Hepatocyte (in vitro differentiated cells): ENCODE measurements around the gene GTPBP3. TPM values are rescaled to one million over a fixed set of nuclear protein-coding genes. Genes with fewer than 3 reads are reported as not detected.

ENCODE experiments used
- DNase-seq: peaks from one replicate; pipeline ENCODE4 v3.0.0-alpha.2; 2016; ENCODE audit warnings: low spot score
- H2AFZ ChIP-seq: fragments of 200-600 bp; sonication (generic); 2 replicates; pipeline ENCODE4 v1.6.0; 2016; ENCODE audit warnings: antibody characterized with exemption, mild to moderate bottlenecking
- H3K27ac ChIP-seq: fragments of 200-600 bp; sonication (generic); 2 replicates; pipeline ENCODE4 v1.5.1; 2016; ENCODE audit warnings: mild to moderate bottlenecking
- H3K27me3 ChIP-seq: fragments of 200-600 bp; sonication (generic); 2 replicates; pipeline ENCODE4 v1.6.1; 2016
- H3K36me3 ChIP-seq: fragments of 200-600 bp; sonication (generic); replicated peaks from 2 replicates; pipeline ENCODE4 v1.5.1; 2016; ENCODE audit warnings: low read depth; ENCODE audit not compliant: insufficient read depth
- H3K4me1 ChIP-seq: fragments of 200-600 bp; sonication (generic); 2 replicates; pipeline ENCODE4 v1.5.1; 2016; ENCODE audit warnings: mild to moderate bottlenecking, moderate library complexity; ENCODE audit not compliant: insufficient read depth
- H3K4me2 ChIP-seq: fragments of 200-600 bp; sonication (generic); 2 replicates; pipeline ENCODE4 v1.6.0; 2016
- H3K4me3 ChIP-seq: fragments of 200-600 bp; sonication (generic); 2 replicates; pipeline ENCODE4 v1.5.1; 2016; ENCODE audit warnings: mild to moderate bottlenecking
- H3K79me2 ChIP-seq: fragments of 200-600 bp; sonication (generic); 2 replicates; pipeline ENCODE4 v1.6.0; 2017; ENCODE audit warnings: mild to moderate bottlenecking
- H3K9me2 ChIP-seq: fragments of 200-600 bp; sonication (generic); replicated peaks from 2 replicates; pipeline ENCODE4 v1.6.0; 2017; ENCODE audit warnings: mild to moderate bottlenecking; ENCODE audit not compliant: insufficient read depth
- H3K9me3 ChIP-seq: fragments of 200-600 bp; sonication (generic); 2 replicates; pipeline ENCODE4 v1.5.1; 2016; ENCODE audit warnings: low read depth, mild to moderate bottlenecking
- H4K20me1 ChIP-seq: fragments of 200-600 bp; sonication (generic); 2 replicates; pipeline ENCODE4 v1.6.0; 2016; ENCODE audit warnings: mild to moderate bottlenecking; ENCODE audit not compliant: insufficient read depth, poor library complexity, severe bottlenecking
- EZH2 ChIP-seq: fragments of 200-600 bp; sonication (generic); IDR thresholded peaks from 2 replicates; pipeline ENCODE4 v1.6.1; 2016; ENCODE audit warnings: antibody characterized with exemption, mild to moderate bottlenecking, borderline replicate concordance
- EZH2phosphoT487 ChIP-seq: fragments of 200-600 bp; sonication (generic); IDR thresholded peaks from one replicate; pipeline ENCODE4 v1.6.1; 2018; ENCODE audit warnings: antibody characterized with exemption, mild to moderate bottlenecking, low read depth, moderate library complexity; ENCODE audit not compliant: unreplicated experiment, severe bottlenecking
- WGBS: methylation state at CpG from one replicate; pipeline ENCODE4 v1.1.6; 2016; ENCODE audit warnings: low lambda C conversion rate; ENCODE audit errors: missing lambda C conversion rate; 5-methylcytosine and 5-hydroxymethylcytosine counted together
- polyA plus RNA-seq: library from polyadenylated mRNA; unstranded; fragments of >200 nt; fragmentation: Nextera tagmentation; extraction: Ambion mirVana; gene quantifications from 2 replicates; pipeline ENCODE4 v1.2.1, GENCODE V29; 2016
- total RNA-seq: library from RNA; depleted of rRNA; stranded (reverse); fragments of >200 nt; gene quantifications from 2 replicates; pipeline ENCODE4 v1.2.3, GENCODE V29; 2014
- TF ChIP-seq, protein P1 (sequence below): fragments of 200-600 bp; sonication (generic); IDR thresholded peaks from 2 replicates; pipeline ENCODE4 v1.5.1; 2016; ENCODE audit warnings: antibody characterized with exemption, mild to moderate bottlenecking; ENCODE audit not compliant: poor library complexity

The GTPBP3 gene
- total and polyA plus RNA-seq, 2 experiments from 2014 or later, result 13.2 to 20.9 TPM

DNA sequence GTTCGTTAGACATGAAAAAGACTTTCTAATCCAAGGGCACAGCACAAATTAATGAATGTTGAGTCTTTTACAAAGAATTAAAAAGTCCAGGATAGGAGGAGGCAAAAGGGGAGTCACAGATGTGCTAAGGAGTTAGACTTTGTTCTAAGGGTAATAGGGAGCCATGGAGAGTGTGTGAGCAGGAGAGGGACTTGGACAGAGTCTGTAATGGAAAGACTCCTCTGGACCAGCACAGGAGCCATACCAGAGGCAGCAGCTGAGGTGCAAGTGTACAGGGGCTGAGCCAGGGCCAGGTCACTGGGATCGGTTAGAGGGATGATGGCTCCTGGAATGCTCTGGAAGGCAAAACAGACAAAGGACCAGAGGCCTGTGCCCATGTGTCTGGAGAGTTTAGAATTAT is 10.5 kb downstream of the GTPBP3 start:
- no peak overlapping the region for H3K27ac ChIP-seq
- no peaks in the 10 kb centered on the region for H3K36me3 ChIP-seq
- no peak overlapping the region for H2AFZ ChIP-seq
- H4K20me1 ChIP-seq, result no peaks in the 10 kb centered on the region
- DNase-seq, result no peak
- no peak for TF ChIP-seq EZH2
- no peak for TF ChIP-seq EZH2phosphoT487
- TF ChIP-seq, protein P1, sequence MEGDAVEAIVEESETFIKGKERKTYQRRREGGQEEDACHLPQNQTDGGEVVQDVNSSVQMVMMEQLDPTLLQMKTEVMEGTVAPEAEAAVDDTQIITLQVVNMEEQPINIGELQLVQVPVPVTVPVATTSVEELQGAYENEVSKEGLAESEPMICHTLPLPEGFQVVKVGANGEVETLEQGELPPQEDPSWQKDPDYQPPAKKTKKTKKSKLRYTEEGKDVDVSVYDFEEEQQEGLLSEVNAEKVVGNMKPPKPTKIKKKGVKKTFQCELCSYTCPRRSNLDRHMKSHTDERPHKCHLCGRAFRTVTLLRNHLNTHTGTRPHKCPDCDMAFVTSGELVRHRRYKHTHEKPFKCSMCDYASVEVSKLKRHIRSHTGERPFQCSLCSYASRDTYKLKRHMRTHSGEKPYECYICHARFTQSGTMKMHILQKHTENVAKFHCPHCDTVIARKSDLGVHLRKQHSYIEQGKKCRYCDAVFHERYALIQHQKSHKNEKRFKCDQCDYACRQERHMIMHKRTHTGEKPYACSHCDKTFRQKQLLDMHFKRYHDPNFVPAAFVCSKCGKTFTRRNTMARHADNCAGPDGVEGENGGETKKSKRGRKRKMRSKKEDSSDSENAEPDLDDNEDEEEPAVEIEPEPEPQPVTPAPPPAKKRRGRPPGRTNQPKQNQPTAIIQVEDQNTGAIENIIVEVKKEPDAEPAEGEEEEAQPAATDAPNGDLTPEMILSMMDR, result no peak
- no peaks in the 10 kb centered on the region for H3K27me3 ChIP-seq
- H3K4me1 ChIP-seq, result no peaks in the 10 kb centered on the region
- no peaks in the 10 kb centered on the region for H3K79me2 ChIP-seq
- no peaks in the 10 kb centered on the region for H3K9me3 ChIP-seq
- H3K9me2 ChIP-seq, result no peaks in the 10 kb centered on the region
- 89% methylated on average over 2 of the region's 2 CpGs for WGBS
- H3K4me3 ChIP-seq, result no peak overlapping the region
- H3K4me2 ChIP-seq, result no peak overlapping the region

DNA sequence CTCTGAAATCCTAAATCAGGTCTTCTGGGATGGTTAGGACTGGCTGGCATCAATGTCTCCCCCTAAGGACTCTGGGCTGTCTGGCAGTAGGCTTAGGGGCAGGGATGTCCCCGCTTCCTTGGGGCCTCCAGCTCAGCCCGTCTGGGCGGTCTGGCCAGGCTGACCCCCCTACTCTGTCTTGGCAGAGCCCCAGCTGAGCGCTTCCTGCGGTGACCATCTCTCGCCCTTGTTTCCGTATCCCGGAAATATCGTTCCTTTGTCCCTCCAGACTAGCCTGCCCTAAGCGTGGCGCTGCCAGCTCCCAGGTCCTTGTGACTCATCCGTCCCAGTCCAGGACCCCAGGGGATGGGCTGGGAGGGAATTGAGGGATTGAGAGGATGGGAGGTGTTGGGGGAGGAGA is 11.3 kb downstream of the GTPBP3 start:
- Histone ChIP-seq H3K27me3 (no peaks in the 10 kb centered on the region), H3K9me2 (no peaks in the 10 kb centered on the region), H4K20me1 (no peaks in the 10 kb centered on the region), H3K4me1 (no peaks in the 10 kb centered on the region), H3K4me3 (no peak overlapping the region), H2AFZ (no peak overlapping the region), H3K9me3 (no peaks in the 10 kb centered on the region), H3K79me2 (no peaks in the 10 kb centered on the region), H3K27ac (no peak overlapping the region), H3K4me2 (peak overlapping the region; percentile 64), H3K36me3 (no peaks in the 10 kb centered on the region)
- DNase-seq, result peak; percentile 70
- TF ChIP-seq, protein P1, result no peak
- TF ChIP-seq EZH2, result no peak
- no peak for TF ChIP-seq EZH2phosphoT487
- WGBS, result 23% methylated on average over 12 of the region's 12 CpGs

DNA sequence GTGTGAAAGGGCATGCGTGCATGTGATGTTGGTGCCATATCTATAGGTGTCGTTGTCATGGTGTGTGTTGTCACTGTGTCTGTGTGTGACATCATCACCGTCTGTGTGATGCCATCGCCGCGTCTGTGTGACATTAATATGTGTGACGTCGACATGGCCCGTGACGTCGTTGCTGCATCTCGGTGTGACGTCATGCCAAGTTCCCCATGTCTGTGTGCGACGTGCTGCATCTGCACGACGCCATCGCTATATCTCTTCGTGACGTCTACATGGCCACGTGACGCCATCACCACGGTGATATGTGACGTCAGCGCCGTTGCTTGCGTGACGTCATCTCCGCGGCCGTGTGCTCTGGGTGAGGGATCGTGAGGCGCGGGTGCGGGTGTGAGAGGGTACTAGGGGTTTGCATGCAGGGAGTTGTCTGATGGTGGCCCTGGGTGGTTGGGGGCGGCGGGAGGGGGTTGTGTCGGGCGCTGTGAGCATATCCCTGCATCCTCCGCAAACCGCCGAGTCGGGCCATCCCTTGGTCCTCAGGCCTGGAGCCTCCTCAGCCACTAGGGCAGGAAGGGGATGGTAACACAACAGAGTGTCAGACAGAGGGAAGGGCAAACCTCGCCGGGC is 14.6 kb downstream of the GTPBP3 start:
- Histone ChIP-seq H3K9me3 (no peaks in the 10 kb centered on the region), H2AFZ (no peak overlapping the region), H3K36me3 (no peaks in the 10 kb centered on the region), H3K4me2 (no peak overlapping the region), H3K4me3 (no peak overlapping the region), H3K79me2 (no peaks in the 10 kb centered on the region), H3K27ac (no peak overlapping the region), H3K4me1 (no peaks in the 10 kb centered on the region), H4K20me1 (no peaks in the 10 kb centered on the region), H3K9me2 (no peaks in the 10 kb centered on the region), H3K27me3 (no peaks in the 10 kb centered on the region)
- TF ChIP-seq EZH2phosphoT487 (no peak), EZH2 (no peak)
- TF ChIP-seq, protein P1, result no peak
- DNase-seq, result no peak
- 95% methylated on average over 41 of the region's 45 CpGs for WGBS
